HepG2 (cell line): ENCODE results near the gene SIKE1. TPM values are rescaled to one million over a fixed set of nuclear protein-coding genes. Genes with fewer than 3 reads are reported as not detected.

Source experiments
- AGO2 ChIP-seq: fragments of 200-400 bp; formaldehyde crosslinking; optimal IDR thresholded peaks from 2 replicates; pipeline ENCODE3; 2017; ENCODE audit warnings: mild to moderate bottlenecking, low read depth, low read length, moderate library complexity
- ATF1 ChIP-seq: IDR thresholded peaks from 2 replicates; pipeline ENCODE4 v1.6.1; 2016; ENCODE audit warnings: mild to moderate bottlenecking, control low read depth
- BRD4 ChIP-seq: sonication (generic); formaldehyde crosslinking; IDR thresholded peaks from 2 replicates; pipeline ENCODE4 v1.4.0; 2020; ENCODE audit warnings: missing genetic modification reagents
- CBX5 ChIP-seq: sonication (generic); formaldehyde crosslinking; IDR thresholded peaks from 2 replicates; pipeline ENCODE4 v1.4.0; 2020; ENCODE audit warnings: missing genetic modification reagents, borderline replicate concordance
- KLF15 ChIP-seq: sonication (generic); formaldehyde crosslinking; IDR thresholded peaks from 2 replicates; pipeline ENCODE4 v1.8.1; 2023; ENCODE audit warnings: borderline replicate concordance, mild to moderate bottlenecking, inconsistent platforms, missing genetic modification reagents, mixed read lengths
- MXI1 ChIP-seq: IDR thresholded peaks from 3 replicates; pipeline ENCODE4 v1.6.1; 2012; ENCODE audit warnings: low read depth, low read length, inconsistent platforms, borderline replicate concordance
- NAIF1 ChIP-seq: sonication (generic); formaldehyde crosslinking; IDR thresholded peaks from 2 replicates; pipeline ENCODE4 v1.5.0; 2020; ENCODE audit warnings: mild to moderate bottlenecking, missing genetic modification reagents, borderline replicate concordance
- NFATC3 ChIP-seq: sonication (generic); formaldehyde crosslinking; IDR thresholded peaks from 2 replicates; pipeline ENCODE4 v1.5.1; 2020; ENCODE audit warnings: mild to moderate bottlenecking, missing genetic modification reagents
- STAT5B ChIP-seq: sonication (generic); formaldehyde crosslinking; IDR thresholded peaks from 2 replicates; pipeline ENCODE4 v1.4.0; 2020; ENCODE audit warnings: missing genetic modification reagents
- TGIF2 ChIP-seq: IDR thresholded peaks from 2 replicates; pipeline ENCODE4 v1.6.1; 2016; ENCODE audit warnings: control low read depth, missing compliant biosample characterization
- TP53 ChIP-seq: sonication (generic); formaldehyde crosslinking; conservative IDR thresholded peaks from 2 replicates; pipeline ENCODE4 v1.4.0; 2020; ENCODE audit warnings: missing genetic modification reagents
- ZBTB7B ChIP-seq: sonication (generic); formaldehyde crosslinking; IDR thresholded peaks from 2 replicates; pipeline ENCODE4 v1.4.0; 2020; ENCODE audit warnings: missing genetic modification reagents
- ZFP90 ChIP-seq: sonication (generic); formaldehyde crosslinking; IDR thresholded peaks from 2 replicates; pipeline ENCODE4 v1.8.0; 2022; ENCODE audit warnings: missing genetic modification reagents, mild to moderate bottlenecking, inconsistent platforms, borderline replicate concordance
- ZNF143 ChIP-seq: sonication (generic); formaldehyde crosslinking; IDR thresholded peaks from 2 replicates; pipeline ENCODE4 v1.4.0; 2020; ENCODE audit warnings: missing genetic modification reagents
- ZNF317 ChIP-seq: sonication (generic); formaldehyde crosslinking; IDR thresholded peaks from 2 replicates; pipeline ENCODE4 v1.5.0; 2020; ENCODE audit warnings: mild to moderate bottlenecking, missing genetic modification reagents
- ZNF44 ChIP-seq: sonication (generic); formaldehyde crosslinking; IDR thresholded peaks from 2 replicates; pipeline ENCODE4 v1.5.1; 2020; ENCODE audit warnings: mild to moderate bottlenecking, missing genetic modification reagents
- ZNF7 ChIP-seq: IDR thresholded peaks from 2 replicates; pipeline ENCODE4 v1.6.1; 2016; ENCODE audit warnings: missing biosample characterization, missing genetic modification reagents
- ZNF777 ChIP-seq: sonication (generic); formaldehyde crosslinking; IDR thresholded peaks from 2 replicates; pipeline ENCODE4 v1.4.0; 2020; ENCODE audit warnings: missing genetic modification reagents
- ZNF790 ChIP-seq: sonication (generic); formaldehyde crosslinking; IDR thresholded peaks from 2 replicates; pipeline ENCODE4 v1.8.0; 2022; ENCODE audit warnings: missing genetic modification reagents, mild to moderate bottlenecking, borderline replicate concordance
- polyA plus RNA-seq, 8 experiments: library from polyadenylated mRNA; depleted of rRNA in 3 of 8; stranded (reverse) in 7 of 8; unstranded in 1 of 8; fragments of >200 nt; fragmentation: Illumina TruSeq in 4 of 8; extraction: Trizol in 4 of 8; gene quantifications; 2 replicates each; pipeline versions ENCODE4 v1.2.1 to v1.2.3, GENCODE V29; 2011 to 2016; ENCODE audit warnings: low read depth in 4 of 8, missing spikeins in 1 of 8, mixed read lengths in 1 of 8; ENCODE audit not compliant: insufficient read depth in 1 of 8
- total RNA-seq, 5 experiments: library from RNA; depleted of rRNA; stranded (reverse); fragments of >200 nt; fragmentation: Illumina TruSeq; extraction: Trizol; gene quantifications; 2 replicates each; pipeline ENCODE4 v1.2.3, GENCODE V29; 2016; ENCODE audit warnings: low read depth in 1 of 5
- TF ChIP-seq, protein P1 (sequence below): sonication (generic); formaldehyde crosslinking; IDR thresholded peaks from 2 replicates; pipeline ENCODE4 v1.4.0; 2020; ENCODE audit warnings: missing genetic modification reagents, mild to moderate bottlenecking, borderline replicate concordance
- TF ChIP-seq, protein P2 (sequence below): sonication (generic); formaldehyde crosslinking; IDR thresholded peaks from 2 replicates; pipeline ENCODE4 v1.5.1; 2020; ENCODE audit warnings: missing genetic modification reagents, mild to moderate bottlenecking, borderline replicate concordance
- TF ChIP-seq, protein P3 (sequence below): fragments of 450-650 bp; IDR thresholded peaks from 2 replicates; pipeline ENCODE4 v1.6.1; 2017; ENCODE audit warnings: mild to moderate bottlenecking

Gene SIKE1
- total and polyA plus RNA-seq, 2 of the 13 experiments (the other 11 are each of a cell fraction or from before 2014, with no cell fraction given), result 36.5 to 58.4 TPM

DNA sequence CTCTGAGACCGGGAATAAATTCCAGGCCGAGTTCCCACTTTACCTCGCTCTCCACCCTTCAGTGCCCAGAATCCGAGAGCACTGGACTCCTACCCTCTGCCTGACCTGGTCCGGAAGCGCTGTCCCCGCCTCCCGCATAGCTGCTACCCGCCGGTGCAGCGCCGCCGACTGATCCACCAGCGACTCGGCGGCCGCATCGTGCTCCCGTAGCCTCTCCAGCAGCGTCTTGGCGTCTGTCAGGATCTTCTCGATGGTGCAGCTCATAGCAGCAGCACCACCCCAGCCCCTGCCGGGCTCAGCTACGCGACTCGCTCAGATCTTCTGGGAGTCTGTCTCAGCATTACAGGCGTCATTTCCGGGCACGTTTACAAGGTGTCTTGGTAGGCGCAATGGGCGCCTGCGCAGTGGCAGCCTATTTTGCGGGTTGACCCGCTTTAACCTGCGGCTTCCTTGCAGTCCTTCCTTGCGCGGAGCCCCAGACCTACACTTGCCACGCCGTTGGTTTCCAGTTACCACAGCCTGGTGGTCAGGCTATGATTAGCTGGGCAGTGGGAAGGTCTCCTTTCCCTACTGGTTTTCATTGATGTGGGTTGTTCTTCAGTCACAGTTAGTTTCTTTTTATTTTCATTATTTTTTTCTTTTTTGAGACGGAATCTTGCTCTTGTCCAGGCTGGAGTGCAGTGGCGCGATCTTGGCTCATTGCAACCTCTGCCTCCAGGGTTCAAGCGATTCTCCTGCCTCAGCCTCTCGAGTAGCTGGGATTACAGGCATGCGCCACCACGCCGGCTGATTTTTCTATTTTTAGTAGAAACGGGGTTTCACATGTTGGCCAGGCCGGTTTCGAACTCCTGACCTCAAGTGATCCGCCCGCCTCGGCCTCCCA lies at the start of gene SIKE1 (continued):
- TF ChIP-seq TGIF2 (CRISPR knock-in tag) (peak; percentile 68; the same call in 1 of the 2 replicates), BRD4 (peak; percentile 89), ATF1 (CRISPR knock-in tag) (peak; percentile 93), CBX5 (CRISPR knock-in tag) (peak; percentile 92; the same call in 1 of the 2 replicates), TP53 (CRISPR knock-in tag) (0 out of 2 replicates have a peak, but pooled peaks have one; percentile 66), ZNF777 (peak; percentile 42), STAT5B (CRISPR knock-in tag) (0 out of 2 replicates have a peak, but pooled peaks have one; percentile 43), ZBTB7B (CRISPR knock-in tag) (no peak), ZNF143 (peak; percentile 85), AGO2 (peak; percentile 60), ZNF317 (CRISPR knock-in tag) (0 out of 2 replicates have a peak, but pooled peaks have one; percentile 21), ZNF44 (CRISPR knock-in tag) (no peak), ZNF7 (CRISPR knock-in tag) (no peak), NFATC3 (CRISPR knock-in tag) (no peak), ZNF790 (CRISPR knock-in tag) (peak; percentile 19; the same call in 1 of the 2 replicates), ZFP90 (0 out of 2 replicates have a peak, but pooled peaks have one; percentile 54), NAIF1 (CRISPR knock-in tag) (peak; percentile 80; the same call in 1 of the 2 replicates), MXI1 (peak; percentile 30; the same call in 1 of the 3 replicates), KLF15 (no peak)
- TF ChIP-seq, protein P1, sequence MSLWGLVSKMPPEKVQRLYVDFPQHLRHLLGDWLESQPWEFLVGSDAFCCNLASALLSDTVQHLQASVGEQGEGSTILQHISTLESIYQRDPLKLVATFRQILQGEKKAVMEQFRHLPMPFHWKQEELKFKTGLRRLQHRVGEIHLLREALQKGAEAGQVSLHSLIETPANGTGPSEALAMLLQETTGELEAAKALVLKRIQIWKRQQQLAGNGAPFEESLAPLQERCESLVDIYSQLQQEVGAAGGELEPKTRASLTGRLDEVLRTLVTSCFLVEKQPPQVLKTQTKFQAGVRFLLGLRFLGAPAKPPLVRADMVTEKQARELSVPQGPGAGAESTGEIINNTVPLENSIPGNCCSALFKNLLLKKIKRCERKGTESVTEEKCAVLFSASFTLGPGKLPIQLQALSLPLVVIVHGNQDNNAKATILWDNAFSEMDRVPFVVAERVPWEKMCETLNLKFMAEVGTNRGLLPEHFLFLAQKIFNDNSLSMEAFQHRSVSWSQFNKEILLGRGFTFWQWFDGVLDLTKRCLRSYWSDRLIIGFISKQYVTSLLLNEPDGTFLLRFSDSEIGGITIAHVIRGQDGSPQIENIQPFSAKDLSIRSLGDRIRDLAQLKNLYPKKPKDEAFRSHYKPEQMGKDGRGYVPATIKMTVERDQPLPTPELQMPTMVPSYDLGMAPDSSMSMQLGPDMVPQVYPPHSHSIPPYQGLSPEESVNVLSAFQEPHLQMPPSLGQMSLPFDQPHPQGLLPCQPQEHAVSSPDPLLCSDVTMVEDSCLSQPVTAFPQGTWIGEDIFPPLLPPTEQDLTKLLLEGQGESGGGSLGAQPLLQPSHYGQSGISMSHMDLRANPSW (CRISPR knock-in tag), result no peak
- TF ChIP-seq, protein P2, sequence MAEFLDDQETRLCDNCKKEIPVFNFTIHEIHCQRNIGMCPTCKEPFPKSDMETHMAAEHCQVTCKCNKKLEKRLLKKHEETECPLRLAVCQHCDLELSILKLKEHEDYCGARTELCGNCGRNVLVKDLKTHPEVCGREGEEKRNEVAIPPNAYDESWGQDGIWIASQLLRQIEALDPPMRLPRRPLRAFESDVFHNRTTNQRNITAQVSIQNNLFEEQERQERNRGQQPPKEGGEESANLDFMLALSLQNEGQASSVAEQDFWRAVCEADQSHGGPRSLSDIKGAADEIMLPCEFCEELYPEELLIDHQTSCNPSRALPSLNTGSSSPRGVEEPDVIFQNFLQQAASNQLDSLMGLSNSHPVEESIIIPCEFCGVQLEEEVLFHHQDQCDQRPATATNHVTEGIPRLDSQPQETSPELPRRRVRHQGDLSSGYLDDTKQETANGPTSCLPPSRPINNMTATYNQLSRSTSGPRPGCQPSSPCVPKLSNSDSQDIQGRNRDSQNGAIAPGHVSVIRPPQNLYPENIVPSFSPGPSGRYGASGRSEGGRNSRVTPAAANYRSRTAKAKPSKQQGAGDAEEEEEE (CRISPR knock-in tag), result no peak; the same call in 1 of the 2 replicates
- TF ChIP-seq, protein P3, sequence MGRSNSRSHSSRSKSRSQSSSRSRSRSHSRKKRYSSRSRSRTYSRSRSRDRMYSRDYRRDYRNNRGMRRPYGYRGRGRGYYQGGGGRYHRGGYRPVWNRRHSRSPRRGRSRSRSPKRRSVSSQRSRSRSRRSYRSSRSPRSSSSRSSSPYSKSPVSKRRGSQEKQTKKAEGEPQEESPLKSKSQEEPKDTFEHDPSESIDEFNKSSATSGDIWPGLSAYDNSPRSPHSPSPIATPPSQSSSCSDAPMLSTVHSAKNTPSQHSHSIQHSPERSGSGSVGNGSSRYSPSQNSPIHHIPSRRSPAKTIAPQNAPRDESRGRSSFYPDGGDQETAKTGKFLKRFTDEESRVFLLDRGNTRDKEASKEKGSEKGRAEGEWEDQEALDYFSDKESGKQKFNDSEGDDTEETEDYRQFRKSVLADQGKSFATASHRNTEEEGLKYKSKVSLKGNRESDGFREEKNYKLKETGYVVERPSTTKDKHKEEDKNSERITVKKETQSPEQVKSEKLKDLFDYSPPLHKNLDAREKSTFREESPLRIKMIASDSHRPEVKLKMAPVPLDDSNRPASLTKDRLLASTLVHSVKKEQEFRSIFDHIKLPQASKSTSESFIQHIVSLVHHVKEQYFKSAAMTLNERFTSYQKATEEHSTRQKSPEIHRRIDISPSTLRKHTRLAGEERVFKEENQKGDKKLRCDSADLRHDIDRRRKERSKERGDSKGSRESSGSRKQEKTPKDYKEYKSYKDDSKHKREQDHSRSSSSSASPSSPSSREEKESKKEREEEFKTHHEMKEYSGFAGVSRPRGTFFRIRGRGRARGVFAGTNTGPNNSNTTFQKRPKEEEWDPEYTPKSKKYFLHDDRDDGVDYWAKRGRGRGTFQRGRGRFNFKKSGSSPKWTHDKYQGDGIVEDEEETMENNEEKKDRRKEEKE, result no peak
